Fibroblast of lung (primary cell): ENCODE measurements around the gene KRABD2.
"Not testable (repeated sequence)": the region's sequence is repeated elsewhere in the genome, so short reads cannot be mapped to it uniquely, and the experiment has no call there.

Experiments
- DNase-seq, 2 donors: peaks; one replicate each; pipeline versions ENCODE4 v3.0.0 to v3.0.0-alpha.2; 2010; ENCODE audit warnings: low read depth in 2 of 2
- H2AFZ ChIP-seq: 2 replicates; pipeline ENCODE4 v1.5.1; 2012; ENCODE audit warnings: low read length, control low read depth, inconsistent platforms
- H3K27ac ChIP-seq: 2 replicates; pipeline ENCODE4 v1.5.1; 2011; ENCODE audit warnings: low read length, control low read depth; ENCODE audit not compliant: insufficient read depth
- H3K27me3 ChIP-seq: 2 replicates; pipeline ENCODE4 v1.5.1; 2011; ENCODE audit warnings: mild to moderate bottlenecking, low read length; ENCODE audit not compliant: control insufficient read depth, insufficient read depth
- H3K36me3 ChIP-seq: 2 replicates; pipeline ENCODE4 v1.5.1; 2011; ENCODE audit warnings: low read length; ENCODE audit not compliant: control insufficient read depth, insufficient read depth
- H3K4me1 ChIP-seq: 2 replicates; pipeline ENCODE4 v1.5.1; 2011; ENCODE audit warnings: low read length; ENCODE audit not compliant: control insufficient read depth, insufficient read depth; ENCODE audit errors: extremely low read depth
- H3K4me2 ChIP-seq: 2 replicates; pipeline ENCODE4 v1.5.1; 2011; ENCODE audit warnings: low read length, control low read depth; ENCODE audit not compliant: insufficient read depth; ENCODE audit errors: extremely low read depth
- H3K4me3 ChIP-seq, 4 experiments: fragments of 200-600 bp in 1 of 4; sonication (generic) in 1 of 4; replicated peaks in 1 of 4; 2 replicates each; pipeline ENCODE4 v1.5.1; 2011 to 2016; ENCODE audit warnings: low read length in 4 of 4, low read depth in 3 of 4, mild to moderate bottlenecking in 3 of 4, control low read depth in 2 of 4, inconsistent platforms in 1 of 4, mixed read lengths in 1 of 4; ENCODE audit not compliant: insufficient read depth in 1 of 4; ENCODE audit errors: control extremely low read depth in 1 of 4
- H3K79me2 ChIP-seq: 2 replicates; pipeline ENCODE4 v1.5.1; 2012; ENCODE audit warnings: mild to moderate bottlenecking, low read length, inconsistent platforms; ENCODE audit not compliant: control insufficient read depth, insufficient read depth
- H3K9ac ChIP-seq: 2 replicates; pipeline ENCODE4 v1.5.1; 2011; ENCODE audit warnings: mild to moderate bottlenecking, low read length, control low read depth; ENCODE audit not compliant: insufficient read depth
- H3K9me3 ChIP-seq: 2 replicates; pipeline ENCODE4 v1.5.1; 2012; ENCODE audit warnings: low read depth, low read length; ENCODE audit not compliant: control insufficient read depth, insufficient read depth
- H4K20me1 ChIP-seq: 2 replicates; pipeline ENCODE4 v1.5.1; 2011; ENCODE audit warnings: low read length; ENCODE audit not compliant: control insufficient read depth, insufficient read depth; ENCODE audit errors: extremely low read depth
- EZH2 ChIP-seq: IDR thresholded peaks from 2 replicates; pipeline ENCODE4 v1.5.1; 2012; ENCODE audit warnings: low read length, control low read depth, mild to moderate bottlenecking; ENCODE audit errors: missing control alignments
- TF ChIP-seq, protein P1 (sequence below), 2 donors: IDR thresholded peaks in 1 of 2; conservative IDR thresholded peaks in 1 of 2; 1 replicate in 1 of 2; 2 replicates in 1 of 2; pipeline ENCODE4 v1.5.1; 2011 to 2012; ENCODE audit warnings: low read length in 2 of 2, control low read depth in 1 of 2, inconsistent platforms in 1 of 2, low read depth in 1 of 2, mild to moderate bottlenecking in 1 of 2

The KRABD2 gene

DNA sequence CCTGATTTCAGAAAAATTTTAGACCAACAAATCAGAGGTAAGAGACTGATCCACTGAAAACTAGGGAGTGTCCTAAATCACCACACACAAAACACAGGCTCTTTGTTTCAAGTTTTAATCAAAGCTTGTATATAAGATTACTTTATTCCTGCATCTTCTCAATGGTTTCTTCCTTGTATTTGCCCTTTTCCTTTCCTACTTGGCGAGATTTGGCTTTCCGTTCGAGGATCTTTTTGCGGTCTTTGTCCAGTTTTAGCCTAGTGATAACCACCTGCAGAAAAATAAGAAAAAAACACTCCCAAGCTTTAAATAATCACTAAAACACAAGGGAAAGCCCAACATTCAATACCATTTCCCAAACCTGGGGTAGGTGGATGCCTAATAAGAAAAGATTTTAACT is 918 bp upstream of the KRABD2 start:
- Histone ChIP-seq H4K20me1 (no peaks in the 10 kb centered on the region), H2AFZ (no peak overlapping the region), H3K9me3 (no peaks in the 10 kb centered on the region), H3K27me3 (no peaks in the 10 kb centered on the region), H3K4me1 (peaks cover 4% of the 10 kb centered on the region), H3K4me2 (no peak overlapping the region), H3K9ac (no peak overlapping the region), H3K27ac (no peak overlapping the region), H3K4me3 (no peak overlapping the region), H3K36me3 (peaks cover 9% of the 10 kb centered on the region), H3K79me2 (peaks cover 36% of the 10 kb centered on the region)
- no peak for DNase-seq
- TF ChIP-seq, protein P1, sequence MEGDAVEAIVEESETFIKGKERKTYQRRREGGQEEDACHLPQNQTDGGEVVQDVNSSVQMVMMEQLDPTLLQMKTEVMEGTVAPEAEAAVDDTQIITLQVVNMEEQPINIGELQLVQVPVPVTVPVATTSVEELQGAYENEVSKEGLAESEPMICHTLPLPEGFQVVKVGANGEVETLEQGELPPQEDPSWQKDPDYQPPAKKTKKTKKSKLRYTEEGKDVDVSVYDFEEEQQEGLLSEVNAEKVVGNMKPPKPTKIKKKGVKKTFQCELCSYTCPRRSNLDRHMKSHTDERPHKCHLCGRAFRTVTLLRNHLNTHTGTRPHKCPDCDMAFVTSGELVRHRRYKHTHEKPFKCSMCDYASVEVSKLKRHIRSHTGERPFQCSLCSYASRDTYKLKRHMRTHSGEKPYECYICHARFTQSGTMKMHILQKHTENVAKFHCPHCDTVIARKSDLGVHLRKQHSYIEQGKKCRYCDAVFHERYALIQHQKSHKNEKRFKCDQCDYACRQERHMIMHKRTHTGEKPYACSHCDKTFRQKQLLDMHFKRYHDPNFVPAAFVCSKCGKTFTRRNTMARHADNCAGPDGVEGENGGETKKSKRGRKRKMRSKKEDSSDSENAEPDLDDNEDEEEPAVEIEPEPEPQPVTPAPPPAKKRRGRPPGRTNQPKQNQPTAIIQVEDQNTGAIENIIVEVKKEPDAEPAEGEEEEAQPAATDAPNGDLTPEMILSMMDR (conservative IDR thresholded peaks at IDR 0.05 in 1 of 2, IDR thresholded peaks at IDR 0.05 in 1 of 2; ENCODE audit: low read depth in 1 of 2, low read length in 2 of 2), result no peak
- TF ChIP-seq EZH2, result no peak

DNA sequence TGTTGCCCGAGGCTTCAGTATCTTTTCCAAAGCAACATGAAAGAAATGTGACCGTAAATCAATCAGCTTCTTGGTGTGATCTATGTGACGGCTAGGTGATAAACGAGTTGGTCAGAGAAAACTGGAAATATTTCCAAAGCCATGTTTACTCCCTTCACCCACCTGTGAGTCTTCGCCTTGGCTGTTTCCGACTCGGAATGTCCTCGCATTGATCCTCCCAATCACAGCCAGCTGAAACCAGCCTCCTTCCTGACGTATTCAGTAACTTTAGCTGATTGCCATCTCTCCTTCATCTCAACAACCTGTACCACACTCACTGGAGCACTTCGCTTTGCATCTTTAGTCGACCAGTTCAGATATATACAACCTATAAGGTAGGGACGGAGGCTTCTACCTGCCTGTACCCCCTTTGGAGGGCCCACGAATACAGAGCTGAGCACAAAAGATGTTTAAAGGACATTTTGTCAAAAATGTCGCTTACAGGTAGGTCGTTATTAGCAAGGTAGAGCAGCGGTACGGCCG is 705 bp downstream of the KRABD2 start:
- Histone ChIP-seq H3K9me3 (no peaks in the 10 kb centered on the region), H3K36me3 (peaks cover 6% of the 10 kb centered on the region), H3K27ac (peak overlapping the region; percentile 59), H3K4me2 (peak overlapping the region; percentile 74), H2AFZ (peak overlapping the region; percentile 3), H3K4me3 (peak overlapping the region; percentile 56 to 88 (median 71)), H4K20me1 (no peaks in the 10 kb centered on the region), H3K9ac (no peak overlapping the region), H3K27me3 (no peaks in the 10 kb centered on the region), H3K4me1 (no peaks in the 10 kb centered on the region), H3K79me2 (peaks cover 19% of the 10 kb centered on the region)
- DNase-seq, result peak in 1 of 2 donors; percentile 39
- TF ChIP-seq, protein P1 (conservative IDR thresholded peaks at IDR 0.05 in 1 of 2, IDR thresholded peaks at IDR 0.05 in 1 of 2; ENCODE audit: low read depth in 1 of 2, low read length in 2 of 2), result no peak
- TF ChIP-seq EZH2, result no peak

DNA sequence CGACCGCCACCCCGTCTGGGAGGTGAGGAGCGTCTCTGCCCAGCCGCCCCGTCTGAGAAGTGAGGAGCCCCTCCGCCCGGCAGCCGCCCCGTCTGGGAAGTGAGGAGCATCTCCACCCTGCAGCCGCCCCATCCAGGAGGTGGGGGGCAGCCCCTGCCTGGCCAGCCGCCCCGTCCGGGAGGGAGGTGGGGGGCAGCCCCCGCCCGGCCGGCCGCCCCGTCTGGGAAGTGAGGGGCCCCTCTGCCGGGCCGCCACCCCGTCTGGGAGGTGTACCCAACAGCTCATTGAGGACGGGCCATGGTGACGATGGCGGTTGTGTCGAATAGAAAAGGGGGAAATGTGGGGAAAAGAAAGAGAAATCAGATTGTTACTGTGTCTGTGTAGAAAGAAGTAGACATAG is 2.6 kb downstream of the KRABD2 start:
- H3K9ac ChIP-seq, H2AFZ ChIP-seq, H4K20me1 ChIP-seq, DNase-seq, H3K36me3 ChIP-seq, H3K4me3 ChIP-seq, H3K4me2 ChIP-seq, H3K27me3 ChIP-seq, H3K79me2 ChIP-seq, H3K9me3 ChIP-seq, H3K4me1 ChIP-seq, H3K27ac ChIP-seq: not testable (repeated sequence)
